Natural killer cell (primary cell): ENCODE measurements around the gene GASK1A. TPM values are rescaled to one million over a fixed set of nuclear protein-coding genes. Genes with fewer than 3 reads are reported as not detected.
A peak's percentile ranks its signal among the peaks of the same experiment; 100 is the strongest.

Source experiments
- ATAC-seq, 3 donors: fragments of 150-1000 bp in 2 of 3; fragments of 200-7000 bp in 1 of 3; cut with Tn5 transposase; 1 replicate in 1 of 3; 2 replicates in 2 of 3; pipeline ENCODE4 v1.10.0; 2021; ENCODE audit warnings: mild to moderate bottlenecking in 2 of 3, moderate library complexity in 2 of 3
- DNase-seq, 2 donors: peaks; one replicate each; pipeline versions ENCODE4 v3.0.0 to v3.0.0-alpha.2; 2013 to 2021; ENCODE audit warnings: mixed read lengths in 1 of 2
- H3K27ac ChIP-seq: one replicate; pipeline ENCODE4 v1.5.1; 2013; ENCODE audit warnings: mild to moderate bottlenecking, low read length
- H3K27me3 ChIP-seq: one replicate; pipeline ENCODE4 v1.6.1; 2013; ENCODE audit warnings: low read length; ENCODE audit not compliant: control insufficient read depth, insufficient read depth
- H3K36me3 ChIP-seq: one replicate; pipeline ENCODE4 v1.6.1; 2013; ENCODE audit warnings: low read length; ENCODE audit not compliant: control insufficient read depth, insufficient read depth
- H3K4me1 ChIP-seq: one replicate; pipeline ENCODE4 v1.6.1; 2013; ENCODE audit warnings: low read length; ENCODE audit not compliant: control insufficient read depth, insufficient read depth
- H3K4me3 ChIP-seq: one replicate; pipeline ENCODE4 v1.5.1; 2013; ENCODE audit warnings: low read length
- H3K9me3 ChIP-seq: one replicate; pipeline ENCODE4 v1.6.1; 2013; ENCODE audit warnings: low read length; ENCODE audit not compliant: control insufficient read depth, insufficient read depth
- H3K27ac Mint-ChIP-seq, 2 donors: one replicate each; pipeline ENCODE4 v1.8.0; 2022; ENCODE audit warnings: mild to moderate bottlenecking in 2 of 2, mixed read lengths in 2 of 2, moderate library complexity in 1 of 2
- H3K27me3 Mint-ChIP-seq, 2 donors: one replicate each; pipeline ENCODE4 v1.8.0; 2022; ENCODE audit warnings: low read depth in 2 of 2, mixed read lengths in 2 of 2
- H3K36me3 Mint-ChIP-seq: one replicate; pipeline ENCODE4 v1.8.0; 2022; ENCODE audit warnings: mixed read lengths
- H3K4me1 Mint-ChIP-seq, 2 donors: one replicate each; pipeline ENCODE4 v1.8.0; 2022; ENCODE audit warnings: mixed read lengths in 2 of 2
- H3K4me3 Mint-ChIP-seq: one replicate; pipeline ENCODE4 v1.8.0; 2022; ENCODE audit warnings: mild to moderate bottlenecking, moderate library complexity, mixed read lengths
- H3K9me3 Mint-ChIP-seq, 2 donors: one replicate each; pipeline ENCODE4 v1.8.0; 2022; ENCODE audit warnings: mixed read lengths in 2 of 2
- CTCF ChIP-seq: fragments of 200-600 bp; IDR thresholded peaks from one replicate; pipeline ENCODE4 v1.8.0; 2022; ENCODE audit warnings: antibody characterized with exemption
- WGBS: methylation state at CpG from one replicate; pipeline ENCODE4 v1.1.7; 2013; ENCODE audit warnings: missing lambda C conversion rate; ENCODE audit not compliant: insufficient coverage; 5-methylcytosine and 5-hydroxymethylcytosine counted together
- intact Hi-C: fragments of 100-400 bp; cut with micrococcal nuclease; formaldehyde crosslinking; loops from one replicate; pipeline ENCODE4 v1.14.2; 2022
- total RNA-seq, 4 donors: library from RNA; stranded (reverse); fragments of 120-200 nt in 1 of 4; gene quantifications; one replicate each; pipeline versions ENCODE4 v1.2.3 to v1.2.4, GENCODE V29; 2013 to 2022

GASK1A gene
- total RNA-seq, 3 donors from 2014 or later (not counting 1 experiment from before 2014, with no cell fraction given): 0.12 to 0.34 TPM; not detected in 1

- peaks cover 15% of the 10 kb centered on the region for H3K4me1 ChIP-seq
- H3K9me3 ChIP-seq: no peaks in the 10 kb centered on the region
- Mint-ChIP-seq H3K9me3 (no peaks in the 10 kb centered on the region), H3K4me3 (peak within 1 kb of the TSS; percentile 79), H3K27me3 (no peaks in the 10 kb centered on the region), H3K36me3 (no peaks in the 10 kb centered on the region), H3K4me1 (peaks cover 0 to 27% of the 10 kb centered on the region in 2 donors), H3K27ac (peak within 1 kb of the TSS; percentile 9 to 70)
- DNase-seq (peak; percentile 82 to 95), ATAC-seq (peak; percentile 93 to 99 (median 96))
- WGBS: under 1% methylated on average over 67 of the region's 71 CpGs
- intact Hi-C loops: no loop called here
- H3K27ac ChIP-seq: no peak within 1 kb of the TSS
- no peaks in the 10 kb centered on the region for H3K36me3 ChIP-seq
- H3K27me3 ChIP-seq: no peaks in the 10 kb centered on the region
- TF ChIP-seq CTCF: no peak
- H3K4me3 ChIP-seq: peak within 1 kb of the TSS; percentile 65
Measured at GRCh38 chr3:43105596-43106292, 126.6 kb downstream of the GASK1A start, which contains the start of gene POMGNT2. Gene POMGNT2, minus strand, starts transcription at chr3:43106079. Its CDS starts 24,648 bp downstream, at chr3:43081431.

GRCh38 chr3:43106293-43106628 lies 127.2 kb downstream of the GASK1A start:
- H3K4me3 ChIP-seq: peak overlapping the region; percentile 12

More at GRCh38 chr3:43106293-43106628, 127.2 kb downstream of the GASK1A start:
- Histone ChIP-seq H3K27me3 (no peaks in the 10 kb centered on the region), H3K36me3 (no peaks in the 10 kb centered on the region), H3K4me1 (peaks cover 15% of the 10 kb centered on the region), H3K9me3 (no peaks in the 10 kb centered on the region), H3K27ac (no peak overlapping the region)
- no peak for ATAC-seq
- peak overlapping the region; percentile 79 for H3K4me3 Mint-ChIP-seq
- DNase-seq: no peak
- H3K36me3 Mint-ChIP-seq: no peaks in the 10 kb centered on the region
- intact Hi-C loops: no loop called here
- TF ChIP-seq CTCF: no peak
- H3K4me1 Mint-ChIP-seq: peaks cover 0 to 27% of the 10 kb centered on the region in 2 donors
- no peaks in the 10 kb centered on the region for H3K27me3 Mint-ChIP-seq
- H3K27ac Mint-ChIP-seq: peak overlapping the region; percentile 9 to 70
- WGBS: 30% methylated on average over 6 of the region's 6 CpGs
- H3K9me3 Mint-ChIP-seq: no peaks in the 10 kb centered on the region

Other genes starting within 250 kb of the GASK1A start
- gene CCDC13, start 206.1 kb upstream of the GASK1A start, total RNA-seq: under 1 TPM; 0.35 to 0.88 (median 0.47) TPM
- gene HIGD1A, start 174.8 kb upstream of the GASK1A start, total RNA-seq: 10 to 100 TPM; 24.5 to 28.5 (median 28.2) TPM
- under 1 TPM; 0.56 to 0.95 (median 0.72) TPM for gene ACKR2, start 169.9 kb upstream of the GASK1A start, total RNA-seq
- gene CYP8B1, start 103.4 kb upstream of the GASK1A start, total RNA-seq: not detected
- 1 to 10 TPM; 1.2 to 2.7 (median 1.7) TPM for gene ZNF662, start 73.2 kb upstream of the GASK1A start, total RNA-seq
- 1 to 10 TPM; 4.3 to 7.4 (median 6.6) TPM for gene POMGNT2, start 126.8 kb downstream of the GASK1A start, total RNA-seq